Caco-2 (cell line): ENCODE measurements around the gene STK38L. TPM values are rescaled to one million over a fixed set of nuclear protein-coding genes. Genes with fewer than 3 reads are reported as not detected.
A peak's percentile ranks its signal among the peaks of the same experiment; 100 is the strongest.

Experiments
- BruUV-seq: library from RNA; stranded (reverse); fragments of 400-500 nt; replicated peaks from 2 replicates; lab custom pipeline; 2021; lab: Mats Ljungman, UMichigan
- CTCF ChIA-PET: fragments of 300-600 bp; sonication (Branson Sonifier 250); formaldehyde crosslinking; loops from one replicate; lab custom pipeline; 2022; ENCODE audit warnings: antibody characterized with exemption; lab: Charles Lee
- POLR2A ChIA-PET: fragments of 300-600 bp; sonication (Branson Sonifier 250); formaldehyde crosslinking; loops from one replicate; lab custom pipeline; 2022; ENCODE audit warnings: antibody characterized with exemption; lab: Charles Lee
- DNase-seq, 2 experiments: peaks; one replicate each; pipeline versions ENCODE4 v3.0.0 to v3.0.0-alpha.2; 2020 to 2022
- H3K27me3 ChIP-seq: replicated peaks from 2 replicates; pipeline ENCODE4 v1.6.0; 2011; ENCODE audit warnings: low read length; ENCODE audit not compliant: control insufficient read depth, insufficient read depth
- H3K36me3 ChIP-seq: 2 replicates; pipeline ENCODE4 v1.5.1; 2011; ENCODE audit warnings: low read length; ENCODE audit not compliant: control insufficient read depth, insufficient read depth
- H3K4me1 ChIP-seq: fragments of 250-450 bp; sonication (Bioruptor Pico); 2 replicates; pipeline ENCODE4 v1.5.1; 2020; ENCODE audit warnings: mild to moderate bottlenecking
- H3K4me3 ChIP-seq: 2 replicates; pipeline ENCODE4 v1.5.1; 2011; ENCODE audit warnings: low read depth, mild to moderate bottlenecking, control low read depth, low read length
- H3K9me3 ChIP-seq: fragments of 250-450 bp; sonication (Bioruptor Pico); 2 replicates; pipeline ENCODE4 v1.5.1; 2020; ENCODE audit warnings: mild to moderate bottlenecking, moderate library complexity
- H3K27ac Mint-ChIP-seq: one replicate; pipeline ENCODE4 v1.8.0; 2022; ENCODE audit warnings: mixed read lengths; ENCODE audit not compliant: unreplicated experiment
- H3K27me3 Mint-ChIP-seq: one replicate; pipeline ENCODE4 v1.8.0; 2022; ENCODE audit warnings: mixed read lengths; ENCODE audit not compliant: insufficient read depth, unreplicated experiment
- H3K36me3 Mint-ChIP-seq: one replicate; pipeline ENCODE4 v1.8.0; 2022; ENCODE audit warnings: mild to moderate bottlenecking, mixed read lengths; ENCODE audit not compliant: insufficient read depth, unreplicated experiment
- H3K4me1 Mint-ChIP-seq: one replicate; pipeline ENCODE4 v1.8.0; 2022; ENCODE audit warnings: low read depth, mixed read lengths; ENCODE audit not compliant: unreplicated experiment
- H3K4me3 Mint-ChIP-seq: one replicate; pipeline ENCODE4 v1.8.0; 2022; ENCODE audit warnings: mild to moderate bottlenecking, moderate library complexity, mixed read lengths; ENCODE audit not compliant: unreplicated experiment
- H3K9me3 Mint-ChIP-seq: one replicate; pipeline ENCODE4 v1.8.0; 2022; ENCODE audit warnings: mixed read lengths; ENCODE audit not compliant: unreplicated experiment
- intact Hi-C: fragments of 100-400 bp; cut with micrococcal nuclease; formaldehyde crosslinking; loops from one replicate; pipeline ENCODE4 v1.10.0; 2022; ENCODE audit not compliant: unreplicated experiment
- total RNA-seq: library from RNA; stranded (reverse); gene quantifications from 2 replicates; pipeline ENCODE4 v1.2.3, GENCODE V29; 2022
- TF ChIP-seq, protein P1 (sequence below), 2 experiments: fragments of 200-600 bp in 1 of 2; IDR thresholded peaks; 1 replicate in 1 of 2; 2 replicates in 1 of 2; pipeline versions ENCODE4 v1.5.1 to v1.8.0; 2011 to 2022; ENCODE audit warnings: antibody characterized with exemption in 1 of 2, control low read depth in 1 of 2, inconsistent platforms in 1 of 2, low read depth in 1 of 2, low read length in 1 of 2, mild to moderate bottlenecking in 1 of 2, moderate library complexity in 1 of 2; ENCODE audit not compliant: insufficient read depth in 1 of 2, severe bottlenecking in 1 of 2, unreplicated experiment in 1 of 2

STK38L gene
- total RNA-seq, 1 experiment from 2014 or later = 59.4 TPM

- no peaks in the 10 kb centered on the region for H3K27me3 ChIP-seq
- intact Hi-C loops = loop anchor here (10.0 kb wide), 1 partner anchor 392 kb away; no protein-coding TSS in a partner anchor
- no peak overlapping the region for H3K4me3 ChIP-seq
- Mint-ChIP-seq H3K9me3 (no peaks in the 10 kb centered on the region), H3K27ac (no peak overlapping the region), H3K36me3 (peaks cover 17% of the 10 kb centered on the region), H3K27me3 (no peaks in the 10 kb centered on the region), H3K4me1 (peaks cover 20% of the 10 kb centered on the region), H3K4me3 (peak overlapping the region; percentile 88)
- TF ChIP-seq, protein P1, sequence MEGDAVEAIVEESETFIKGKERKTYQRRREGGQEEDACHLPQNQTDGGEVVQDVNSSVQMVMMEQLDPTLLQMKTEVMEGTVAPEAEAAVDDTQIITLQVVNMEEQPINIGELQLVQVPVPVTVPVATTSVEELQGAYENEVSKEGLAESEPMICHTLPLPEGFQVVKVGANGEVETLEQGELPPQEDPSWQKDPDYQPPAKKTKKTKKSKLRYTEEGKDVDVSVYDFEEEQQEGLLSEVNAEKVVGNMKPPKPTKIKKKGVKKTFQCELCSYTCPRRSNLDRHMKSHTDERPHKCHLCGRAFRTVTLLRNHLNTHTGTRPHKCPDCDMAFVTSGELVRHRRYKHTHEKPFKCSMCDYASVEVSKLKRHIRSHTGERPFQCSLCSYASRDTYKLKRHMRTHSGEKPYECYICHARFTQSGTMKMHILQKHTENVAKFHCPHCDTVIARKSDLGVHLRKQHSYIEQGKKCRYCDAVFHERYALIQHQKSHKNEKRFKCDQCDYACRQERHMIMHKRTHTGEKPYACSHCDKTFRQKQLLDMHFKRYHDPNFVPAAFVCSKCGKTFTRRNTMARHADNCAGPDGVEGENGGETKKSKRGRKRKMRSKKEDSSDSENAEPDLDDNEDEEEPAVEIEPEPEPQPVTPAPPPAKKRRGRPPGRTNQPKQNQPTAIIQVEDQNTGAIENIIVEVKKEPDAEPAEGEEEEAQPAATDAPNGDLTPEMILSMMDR (IDR thresholded peaks at IDR 0.05; ENCODE audit: insufficient read depth in 1 of 2, low read depth in 1 of 2, low read length in 1 of 2, severe bottlenecking in 1 of 2, unreplicated experiment in 1 of 2) = no peak
- peaks cover 10% of the 10 kb centered on the region; the same call in 1 of the 2 replicates for H3K4me1 ChIP-seq
- no TSS peak for BruUV-seq
- no peaks in the 10 kb centered on the region for H3K36me3 ChIP-seq
- ChIA-PET CTCF (no interaction called here), POLR2A (no interaction called here)
- no peaks in the 10 kb centered on the region for H3K9me3 ChIP-seq
- DNase-seq = no peak
These were observed 2.7 kb downstream of the STK38L start for GRCh38 chr12:27246774-27247173.

DNA sequence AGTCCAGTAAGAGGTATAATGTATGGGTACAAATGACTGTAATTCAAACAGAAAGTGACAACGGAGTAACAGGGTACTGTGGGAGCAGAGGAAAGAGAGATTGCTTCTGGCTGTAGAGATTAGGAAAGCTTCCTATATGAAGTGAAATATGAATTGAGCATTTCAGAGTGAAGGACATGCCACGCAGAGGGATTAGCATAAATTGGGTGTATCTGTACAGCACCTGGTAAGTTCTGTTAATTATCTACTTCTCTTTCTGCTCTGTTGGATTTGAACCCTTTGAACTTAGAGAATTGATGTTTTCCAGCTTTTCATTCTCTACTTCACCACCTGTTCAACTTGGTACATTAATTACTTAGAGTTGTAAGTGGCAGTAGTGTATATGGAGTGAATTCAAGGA, 8.8 kb downstream of the STK38L start:
- peaks cover 13% of the 10 kb centered on the region for H3K4me1 Mint-ChIP-seq
- intact Hi-C loops = no loop called here
- no peaks in the 10 kb centered on the region for H3K27me3 Mint-ChIP-seq
- no peak overlapping the region for H3K4me3 ChIP-seq
- no peaks in the 10 kb centered on the region for H3K36me3 ChIP-seq
- H3K4me3 Mint-ChIP-seq = no peak overlapping the region
- BruUV-seq = no TSS peak
- no peaks in the 10 kb centered on the region for H3K9me3 Mint-ChIP-seq
- no peaks in the 10 kb centered on the region for H3K27me3 ChIP-seq
- POLR2A ChIA-PET = interaction anchor here (0.8 kb wide), 1 partner anchor 9 kb away, joined by 3 read pairs; the partner anchor contains the start of gene STK38L
- no peak for DNase-seq
- H3K9me3 ChIP-seq = no peaks in the 10 kb centered on the region
- TF ChIP-seq, protein P1 (IDR thresholded peaks at IDR 0.05; ENCODE audit: insufficient read depth in 1 of 2, low read depth in 1 of 2, low read length in 1 of 2, severe bottlenecking in 1 of 2, unreplicated experiment in 1 of 2) = no peak
- H3K4me1 ChIP-seq = peaks cover 17% of the 10 kb centered on the region; the same call in 1 of the 2 replicates
- peak overlapping the region; percentile 12 for H3K27ac Mint-ChIP-seq
- H3K36me3 Mint-ChIP-seq = no peaks in the 10 kb centered on the region
- CTCF ChIA-PET = interaction anchor here (1.4 kb wide), 1 partner anchor 53 kb away, joined by 6 read pairs; no protein-coding TSS in a partner anchor

GRCh38 chr12:27253347-27253746, 9.3 kb downstream of the STK38L start:
- H3K4me1 Mint-ChIP-seq = peaks cover 13% of the 10 kb centered on the region
- ChIA-PET CTCF (interaction anchor here (1.4 kb wide), 1 partner anchor 53 kb away, joined by 6 read pairs; no protein-coding TSS in a partner anchor), POLR2A (interaction anchor here (0.8 kb wide), 1 partner anchor 9 kb away, joined by 3 read pairs; the partner anchor contains the start of gene STK38L)
- Histone ChIP-seq H3K4me3 (no peak overlapping the region), H3K4me1 (peaks cover 17% of the 10 kb centered on the region; the same call in 1 of the 2 replicates), H3K36me3 (no peaks in the 10 kb centered on the region), H3K9me3 (no peaks in the 10 kb centered on the region), H3K27me3 (no peaks in the 10 kb centered on the region)
- H3K36me3 Mint-ChIP-seq = no peaks in the 10 kb centered on the region
- intact Hi-C loops = no loop called here
- H3K27ac Mint-ChIP-seq = peak overlapping the region; percentile 12
- H3K27me3 Mint-ChIP-seq = no peaks in the 10 kb centered on the region
- no TSS peak for BruUV-seq
- no peaks in the 10 kb centered on the region for H3K9me3 Mint-ChIP-seq
- TF ChIP-seq, protein P1 (IDR thresholded peaks at IDR 0.05; ENCODE audit: insufficient read depth in 1 of 2, low read depth in 1 of 2, low read length in 1 of 2, severe bottlenecking in 1 of 2, unreplicated experiment in 1 of 2) = no peak
- no peak for DNase-seq
- H3K4me3 Mint-ChIP-seq = no peak overlapping the region
